Natural killer cell treated with Interleukin-12 subunit alpha and Interleukin-12 subunit beta and Interleukin-15 and Interleukin-18, amount 100 ng/mL, for 72 hours (primary cell): ENCODE results near the gene SLC25A44. TPM values are rescaled to one million over a fixed set of nuclear protein-coding genes. Genes with fewer than 3 reads are reported as not detected.

Source experiments
- ATAC-seq, 2 donors: fragments of 150-1000 bp; cut with Tn5 transposase in 1 of 2; sonication (Bioruptor Pico), chemical (Tn5 transposase) in 1 of 2; 2 replicates each; pipeline ENCODE4 v1.10.0; 2021
- DNase-seq: peaks from one replicate; pipeline ENCODE4 v3.0.0; 2022; ENCODE audit warnings: low spot score
- H3K27ac Mint-ChIP-seq, 2 donors: 1 replicate in 1 of 2; 2 replicates in 1 of 2; pipeline ENCODE4 v1.8.0; 2022; ENCODE audit warnings: mixed read lengths in 2 of 2, mild to moderate bottlenecking in 1 of 2, moderate library complexity in 1 of 2
- H3K27me3 Mint-ChIP-seq, 2 donors: 1 replicate in 1 of 2; 2 replicates in 1 of 2; pipeline ENCODE4 v1.8.0; 2022; ENCODE audit warnings: mixed read lengths in 2 of 2
- H3K36me3 Mint-ChIP-seq: one replicate; pipeline ENCODE4 v1.8.0; 2022; ENCODE audit warnings: mixed read lengths
- H3K4me1 Mint-ChIP-seq, 2 donors: 1 replicate in 1 of 2; 2 replicates in 1 of 2; pipeline ENCODE4 v1.8.0; 2022; ENCODE audit warnings: low read depth in 2 of 2, mixed read lengths in 2 of 2, mild to moderate bottlenecking in 1 of 2
- H3K4me3 Mint-ChIP-seq: one replicate; pipeline ENCODE4 v1.8.0; 2022; ENCODE audit warnings: mixed read lengths
- H3K9me3 Mint-ChIP-seq: 2 replicates; pipeline ENCODE4 v1.8.0; 2022; ENCODE audit warnings: mixed read lengths
- total RNA-seq, 2 donors: library from RNA; stranded (reverse); gene quantifications; one replicate each; pipeline ENCODE4 v1.2.3, GENCODE V29; 2022

SLC25A44 gene
- total RNA-seq, 2 donors from 2014 or later, result 54.4 to 56.6 TPM

GRCh38 chr1:156154317-156154749 is 39.6 kb upstream of the SLC25A44 start:
- Mint-ChIP-seq H3K27me3 (peaks cover 0 to 3% of the 10 kb centered on the region in 2 donors), H3K9me3 (no peaks in the 10 kb centered on the region), H3K4me3 (peak overlapping the region; percentile 85), H3K36me3 (no peaks in the 10 kb centered on the region), H3K4me1 (peaks cover 47 to 49% of the 10 kb centered on the region in 2 donors), H3K27ac (peak overlapping the region; percentile 67 to 73)
- ATAC-seq, result peak; percentile 77 to 86
- no peak for DNase-seq

GRCh38 chr1:156155756-156156510 is 38.0 kb upstream of the SLC25A44 start:
- peak overlapping the region; percentile 33 to 53 for H3K27ac Mint-ChIP-seq
- no peaks in the 10 kb centered on the region for H3K36me3 Mint-ChIP-seq
- no peaks in the 10 kb centered on the region for H3K9me3 Mint-ChIP-seq
- DNase-seq, result no peak
- ATAC-seq, result no peak
- peaks cover 43 to 48% of the 10 kb centered on the region in 2 donors for H3K4me1 Mint-ChIP-seq
- H3K27me3 Mint-ChIP-seq, result peaks cover 0 to 4% of the 10 kb centered on the region in 2 donors
- peak overlapping the region; percentile 57 for H3K4me3 Mint-ChIP-seq

- Mint-ChIP-seq H3K27me3 (peaks cover 0 to 4% of the 10 kb centered on the region in 2 donors), H3K4me3 (peak overlapping the region; percentile 54), H3K9me3 (no peaks in the 10 kb centered on the region), H3K27ac (peak overlapping the region in 1 of 2 donors; percentile 33), H3K4me1 (peaks cover 42 to 53% of the 10 kb centered on the region in 2 donors), H3K36me3 (no peaks in the 10 kb centered on the region)
- ATAC-seq, result no peak
- no peak for DNase-seq
Measured at GRCh38 chr1:156157506-156157905, 36.4 kb upstream of the SLC25A44 start.

- peaks cover 0 to 4% of the 10 kb centered on the region in 2 donors for H3K27me3 Mint-ChIP-seq
- no peak for ATAC-seq
- DNase-seq, result no peak
- peaks cover 38 to 49% of the 10 kb centered on the region in 2 donors for H3K4me1 Mint-ChIP-seq
- H3K9me3 Mint-ChIP-seq, result no peaks in the 10 kb centered on the region
- no peaks in the 10 kb centered on the region for H3K36me3 Mint-ChIP-seq
- no peak overlapping the region for H3K4me3 Mint-ChIP-seq
- peak overlapping the region in 1 of 2 donors; percentile 33 for H3K27ac Mint-ChIP-seq
Measured at GRCh38 chr1:156157966-156158365, 35.9 kb upstream of the SLC25A44 start.

GRCh38 chr1:156160000-156160742 is 33.7 kb upstream of the SLC25A44 start:
- H3K4me3 Mint-ChIP-seq, result peak overlapping the region; percentile 78
- no peaks in the 10 kb centered on the region for H3K9me3 Mint-ChIP-seq
- H3K36me3 Mint-ChIP-seq, result no peaks in the 10 kb centered on the region
- DNase-seq, result no peak
- H3K27ac Mint-ChIP-seq, result peak overlapping the region in 1 of 2 donors; percentile 68
- H3K4me1 Mint-ChIP-seq, result peaks cover 30 to 39% of the 10 kb centered on the region in 2 donors
- H3K27me3 Mint-ChIP-seq, result peaks cover 0 to 6% of the 10 kb centered on the region in 2 donors
- no peak for ATAC-seq

DNA sequence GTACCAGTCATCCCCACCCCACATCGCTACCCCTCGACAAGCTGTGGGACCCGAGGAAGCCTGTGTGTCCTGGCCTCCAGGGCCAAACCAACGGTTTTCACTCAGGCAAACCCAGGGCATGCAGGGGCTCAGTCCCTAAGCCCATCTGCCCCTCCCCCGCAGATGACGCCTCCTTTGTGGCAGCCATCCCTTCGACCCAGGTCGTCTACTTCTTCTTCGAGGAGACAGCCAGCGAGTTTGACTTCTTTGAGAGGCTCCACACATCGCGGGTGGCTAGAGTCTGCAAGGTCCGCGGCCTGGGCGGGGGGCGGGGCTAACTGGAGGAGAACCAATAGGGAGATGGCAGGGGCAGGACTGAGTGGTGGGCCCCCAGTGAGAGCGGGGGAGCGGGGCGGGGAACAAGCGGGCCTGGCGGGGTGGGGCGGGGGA is 33.1 kb upstream of the SLC25A44 start:
- H3K4me1 Mint-ChIP-seq, result peaks cover 35 to 43% of the 10 kb centered on the region in 2 donors
- no peaks in the 10 kb centered on the region for H3K36me3 Mint-ChIP-seq
- H3K4me3 Mint-ChIP-seq, result peak overlapping the region; percentile 78
- DNase-seq (no peak), ATAC-seq (peak; percentile 86 to 90)
- peaks cover 0 to 8% of the 10 kb centered on the region in 2 donors for H3K27me3 Mint-ChIP-seq
- no peak overlapping the region for H3K27ac Mint-ChIP-seq
- H3K9me3 Mint-ChIP-seq, result no peaks in the 10 kb centered on the region

GRCh38 chr1:156162430-156163037 is 31.4 kb upstream of the SLC25A44 start:
- Mint-ChIP-seq H3K4me1 (peaks cover 25 to 28% of the 10 kb centered on the region in 2 donors), H3K36me3 (no peaks in the 10 kb centered on the region), H3K27ac (no peak overlapping the region), H3K9me3 (no peaks in the 10 kb centered on the region), H3K4me3 (no peak overlapping the region), H3K27me3 (peaks cover 0 to 8% of the 10 kb centered on the region in 2 donors)
- DNase-seq (no peak), ATAC-seq (no peak)

- ATAC-seq, result no peak
- Mint-ChIP-seq H3K36me3 (peaks cover 4% of the 10 kb centered on the region), H3K9me3 (no peaks in the 10 kb centered on the region), H3K4me1 (peaks cover 21 to 24% of the 10 kb centered on the region in 2 donors), H3K4me3 (no peak overlapping the region), H3K27me3 (peaks cover 5 to 10% of the 10 kb centered on the region in 2 donors), H3K27ac (no peak overlapping the region)
- no peak for DNase-seq
Measured at GRCh38 chr1:156163712-156164111, 30.2 kb upstream of the SLC25A44 start.

GRCh38 chr1:156164125-156164831 is 29.6 kb upstream of the SLC25A44 start:
- H3K36me3 Mint-ChIP-seq, result peaks cover 4% of the 10 kb centered on the region
- no peaks in the 10 kb centered on the region for H3K9me3 Mint-ChIP-seq
- peaks cover 18 to 24% of the 10 kb centered on the region in 2 donors for H3K4me1 Mint-ChIP-seq
- DNase-seq (no peak), ATAC-seq (no peak)
- H3K27ac Mint-ChIP-seq, result no peak overlapping the region
- no peak overlapping the region for H3K4me3 Mint-ChIP-seq
- peaks cover 6 to 8% of the 10 kb centered on the region in 2 donors for H3K27me3 Mint-ChIP-seq

- ATAC-seq (peak; percentile 34 to 44), DNase-seq (no peak)
- peaks cover 16 to 24% of the 10 kb centered on the region in 2 donors for H3K4me1 Mint-ChIP-seq
- H3K36me3 Mint-ChIP-seq, result peaks cover 4% of the 10 kb centered on the region
- H3K9me3 Mint-ChIP-seq, result no peaks in the 10 kb centered on the region
- peak overlapping the region; percentile 22 to 70 for H3K27ac Mint-ChIP-seq
- peaks cover 6% of the 10 kb centered on the region in 2 donors for H3K27me3 Mint-ChIP-seq
- peak overlapping the region; percentile 18 for H3K4me3 Mint-ChIP-seq
Measured at GRCh38 chr1:156165083-156165482, 28.8 kb upstream of the SLC25A44 start.

DNA sequence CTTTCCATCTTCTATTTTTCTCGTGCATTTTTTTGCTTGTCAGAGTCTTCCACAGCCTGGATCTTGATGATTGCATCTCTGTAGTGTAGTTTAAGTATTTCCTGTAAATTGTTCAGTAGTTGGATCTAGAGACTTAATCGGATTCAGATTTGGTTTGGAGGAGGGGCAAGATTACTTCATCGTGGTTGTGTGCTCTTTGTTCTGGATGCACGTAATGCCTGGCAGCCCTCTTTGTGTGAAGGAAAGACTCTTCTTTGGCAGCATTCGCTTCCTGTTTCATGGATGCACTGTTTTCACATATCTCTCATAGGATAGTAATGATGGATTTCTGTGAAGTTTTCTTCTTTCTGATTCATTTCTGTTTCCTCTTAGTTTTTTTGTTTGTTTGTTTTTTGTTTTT is 26.4 kb upstream of the SLC25A44 start:
- Mint-ChIP-seq H3K4me3 (no peak overlapping the region), H3K9me3 (no peaks in the 10 kb centered on the region), H3K27ac (peak overlapping the region in 1 of 2 donors; percentile 44), H3K36me3 (peaks cover 4% of the 10 kb centered on the region), H3K4me1 (peaks cover 8 to 10% of the 10 kb centered on the region in 2 donors), H3K27me3 (peaks cover 6% of the 10 kb centered on the region in 2 donors)
- ATAC-seq, result no peak
- no peak for DNase-seq

DNA sequence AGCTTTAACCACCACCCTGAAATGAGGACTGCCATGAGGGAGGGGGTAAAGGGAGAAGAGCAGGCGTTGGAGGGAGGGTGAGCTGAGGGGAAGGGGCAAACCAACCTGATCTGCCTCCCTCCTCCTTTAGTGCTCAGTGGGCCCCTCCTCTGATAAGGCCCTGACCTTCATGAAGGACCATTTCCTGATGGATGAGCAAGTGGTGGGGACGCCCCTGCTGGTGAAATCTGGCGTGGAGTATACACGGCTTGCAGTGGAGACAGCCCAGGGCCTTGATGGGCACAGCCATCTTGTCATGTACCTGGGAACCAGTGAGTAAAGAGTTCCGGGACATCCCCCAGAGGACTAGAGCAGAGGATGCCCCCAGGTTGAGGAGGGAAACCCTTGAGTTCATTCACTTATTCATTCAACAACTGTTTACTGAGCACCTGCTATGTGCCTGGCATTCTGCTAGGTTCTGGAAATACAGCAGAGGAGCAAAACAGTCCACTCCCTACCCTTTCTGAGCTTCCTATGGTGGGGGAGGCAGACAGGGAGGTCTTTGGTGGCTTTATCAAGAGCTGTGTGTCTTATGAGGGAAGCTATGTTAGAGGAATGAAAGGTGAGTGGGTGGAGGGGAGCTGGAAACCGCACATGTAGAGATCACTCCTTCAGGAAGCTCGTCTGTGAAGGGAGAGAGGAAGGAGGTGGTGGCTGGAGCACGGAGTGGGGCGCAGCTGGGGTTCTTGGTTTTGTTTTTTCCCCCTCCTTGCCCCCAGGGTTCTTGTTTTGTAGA is 21.0 kb upstream of the SLC25A44 start:
- H3K27me3 Mint-ChIP-seq, result peaks cover 12 to 13% of the 10 kb centered on the region in 2 donors
- H3K4me1 Mint-ChIP-seq, result peaks cover 0 to 4% of the 10 kb centered on the region in 2 donors
- DNase-seq, result no peak
- H3K27ac Mint-ChIP-seq, result peak overlapping the region in 1 of 2 donors; percentile 15
- H3K9me3 Mint-ChIP-seq, result no peaks in the 10 kb centered on the region
- no peak overlapping the region for H3K4me3 Mint-ChIP-seq
- ATAC-seq, result no peak
- H3K36me3 Mint-ChIP-seq, result peaks cover 4% of the 10 kb centered on the region
